Large intestine (tissue), 3 donors: ENCODE measurements around the gene IER5. TPM values are rescaled to one million over a fixed set of nuclear protein-coding genes. Genes with fewer than 3 reads are reported as not detected.

Experiments
- DNase-seq, 2 donors: peaks; one replicate each; pipeline versions ENCODE4 v3.0.0 to v3.0.0-alpha.2; 2013
- H3K27ac ChIP-seq: one replicate; pipeline ENCODE4 v1.5.1; 2013; ENCODE audit warnings: low read length
- H3K27me3 ChIP-seq: 2 replicates; pipeline ENCODE4 v1.6.1; 2013; ENCODE audit warnings: low read length; ENCODE audit not compliant: control insufficient read depth, insufficient read depth
- H3K36me3 ChIP-seq: 2 replicates; pipeline ENCODE4 v1.6.1; 2013; ENCODE audit warnings: low read length; ENCODE audit not compliant: control insufficient read depth, insufficient read depth
- H3K4me1 ChIP-seq: one replicate; pipeline ENCODE4 v1.6.1; 2013; ENCODE audit warnings: low read length; ENCODE audit not compliant: control insufficient read depth, insufficient read depth
- H3K4me3 ChIP-seq: one replicate; pipeline ENCODE4 v1.5.1; 2013; ENCODE audit warnings: low read length
- H3K9me3 ChIP-seq: one replicate; pipeline ENCODE4 v1.6.1; 2013; ENCODE audit warnings: mild to moderate bottlenecking, low read depth, low read length, moderate library complexity; ENCODE audit not compliant: control insufficient read depth
- WGBS: methylation state at CpG from one replicate; pipeline ENCODE4 v1.1.5; 2013; ENCODE audit warnings: low lambda C conversion rate; ENCODE audit not compliant: insufficient coverage; 5-methylcytosine and 5-hydroxymethylcytosine counted together
- polyA plus RNA-seq: library from polyadenylated mRNA; unstranded; fragments of 120-200 nt; gene quantifications from one replicate; pipeline ENCODE4 v1.2.1, GENCODE V29; 2013

IER5 gene
- polyA plus RNA-seq, 1 donor = 8.2 TPM

- WGBS = no CpG with 5 or more reads among the region's 8 CpGs
- no peaks in the 10 kb centered on the region for H3K9me3 ChIP-seq
- H3K4me3 ChIP-seq = no peak overlapping the region
- no peak for DNase-seq
- H3K27ac ChIP-seq = no peak overlapping the region
- H3K36me3 ChIP-seq = no peaks in the 10 kb centered on the region
- H3K27me3 ChIP-seq = peaks cover 2% of the 10 kb centered on the region
- peaks cover 22% of the 10 kb centered on the region for H3K4me1 ChIP-seq
These were observed 6.8 kb downstream of the IER5 start for GRCh38 chr1:181095260-181095659.

GRCh38 chr1:181095763-181096184 lies 7.3 kb downstream of the IER5 start:
- H3K4me1 ChIP-seq = peaks cover 23% of the 10 kb centered on the region
- no peak overlapping the region for H3K4me3 ChIP-seq
- no peaks in the 10 kb centered on the region for H3K9me3 ChIP-seq
- no peak for DNase-seq
- peaks cover 2% of the 10 kb centered on the region for H3K27me3 ChIP-seq
- H3K36me3 ChIP-seq = no peaks in the 10 kb centered on the region
- 83% methylated on average over 1 of the region's 5 CpGs for WGBS
- H3K27ac ChIP-seq = peak overlapping the region; percentile 9

GRCh38 chr1:181097242-181097641 lies 8.7 kb downstream of the IER5 start:
- no CpG with 5 or more reads among the region's 7 CpGs for WGBS
- DNase-seq = no peak
- no peak overlapping the region for H3K4me3 ChIP-seq
- no peaks in the 10 kb centered on the region for H3K36me3 ChIP-seq
- peaks cover 21% of the 10 kb centered on the region for H3K4me1 ChIP-seq
- no peaks in the 10 kb centered on the region for H3K9me3 ChIP-seq
- peaks cover 5% of the 10 kb centered on the region for H3K27me3 ChIP-seq
- H3K27ac ChIP-seq = no peak overlapping the region

GRCh38 chr1:181099152-181100014 lies 10.9 kb downstream of the IER5 start:
- WGBS = 36% methylated on average over 6 of the region's 11 CpGs
- H3K36me3 ChIP-seq = no peaks in the 10 kb centered on the region
- no peak overlapping the region for H3K27ac ChIP-seq
- H3K4me1 ChIP-seq = peaks cover 23% of the 10 kb centered on the region
- H3K27me3 ChIP-seq = peaks cover 5% of the 10 kb centered on the region
- H3K9me3 ChIP-seq = no peaks in the 10 kb centered on the region
- H3K4me3 ChIP-seq = no peak overlapping the region
- no peak for DNase-seq

GRCh38 chr1:181100015-181100905 lies 11.8 kb downstream of the IER5 start:
- H3K36me3 ChIP-seq = no peaks in the 10 kb centered on the region
- no peak overlapping the region for H3K27ac ChIP-seq
- no peaks in the 10 kb centered on the region for H3K9me3 ChIP-seq
- no peak for DNase-seq
- H3K27me3 ChIP-seq = peaks cover 5% of the 10 kb centered on the region
- H3K4me1 ChIP-seq = peaks cover 26% of the 10 kb centered on the region
- WGBS = 31% methylated on average over 7 of the region's 10 CpGs
- H3K4me3 ChIP-seq = no peak overlapping the region

- no peak for DNase-seq
- Histone ChIP-seq H3K4me1 (peaks cover 30% of the 10 kb centered on the region), H3K27me3 (peaks cover 5% of the 10 kb centered on the region), H3K4me3 (no peak overlapping the region), H3K27ac (no peak overlapping the region), H3K9me3 (no peaks in the 10 kb centered on the region), H3K36me3 (no peaks in the 10 kb centered on the region)
- WGBS = no CpG with 5 or more reads among the region's 4 CpGs
These were observed 12.4 kb downstream of the IER5 start for GRCh38 chr1:181100934-181101333.

GRCh38 chr1:181101581-181102226 lies 13.2 kb downstream of the IER5 start:
- H3K27me3 ChIP-seq = peaks cover 5% of the 10 kb centered on the region
- no peak overlapping the region for H3K27ac ChIP-seq
- H3K4me1 ChIP-seq = peaks cover 30% of the 10 kb centered on the region
- no CpG with 5 or more reads among the region's 9 CpGs for WGBS
- no peaks in the 10 kb centered on the region for H3K9me3 ChIP-seq
- DNase-seq = no peak
- no peaks in the 10 kb centered on the region for H3K36me3 ChIP-seq
- H3K4me3 ChIP-seq = no peak overlapping the region

- Histone ChIP-seq H3K9me3 (no peaks in the 10 kb centered on the region), H3K4me3 (no peak overlapping the region), H3K27me3 (peaks cover 5% of the 10 kb centered on the region), H3K27ac (no peak overlapping the region), H3K4me1 (peaks cover 29% of the 10 kb centered on the region), H3K36me3 (no peaks in the 10 kb centered on the region)
- no peak for DNase-seq
These were observed 14.3 kb downstream of the IER5 start for GRCh38 chr1:181102841-181103240.

GRCh38 chr1:181103399-181103798 lies 14.9 kb downstream of the IER5 start:
- Histone ChIP-seq H3K4me1 (peaks cover 35% of the 10 kb centered on the region), H3K4me3 (no peak overlapping the region), H3K36me3 (no peaks in the 10 kb centered on the region), H3K27ac (no peak overlapping the region), H3K9me3 (no peaks in the 10 kb centered on the region), H3K27me3 (peaks cover 5% of the 10 kb centered on the region)
- WGBS = no CpG with 5 or more reads among the region's 7 CpGs
- DNase-seq = no peak
